Neuronal stem cell (in vitro differentiated cells): ENCODE results near the gene DRC7.

ENCODE experiments used
- DNase-seq: peaks from one replicate; pipeline ENCODE4 v3.0.0-alpha.2; 2013; ENCODE audit warnings: low spot score
- H2AFZ ChIP-seq: one replicate; pipeline ENCODE4 v1.6.1; 2013; ENCODE audit warnings: mild to moderate bottlenecking, low read length, inconsistent platforms
- H2AK5ac ChIP-seq: 2 replicates; pipeline ENCODE4 v1.6.1; 2013; ENCODE audit warnings: low read depth, mild to moderate bottlenecking, inconsistent platforms, low read length, moderate library complexity, mixed read lengths
- H2BK120ac ChIP-seq: 2 replicates; pipeline ENCODE4 v1.6.1; 2013; ENCODE audit warnings: low read depth, mild to moderate bottlenecking, inconsistent platforms, low read length, moderate library complexity, mixed read lengths
- H2BK12ac ChIP-seq: one replicate; pipeline ENCODE4 v1.6.1; 2013; ENCODE audit warnings: low read length, inconsistent platforms
- H2BK15ac ChIP-seq: 2 replicates; pipeline ENCODE4 v1.6.1; 2013; ENCODE audit warnings: mild to moderate bottlenecking, low read length, inconsistent platforms, mixed read lengths
- H2BK5ac ChIP-seq: one replicate; pipeline ENCODE4 v1.6.1; 2013; ENCODE audit warnings: inconsistent platforms, mild to moderate bottlenecking, low read length, moderate library complexity
- H3K14ac ChIP-seq: one replicate; pipeline ENCODE4 v1.6.1; 2013; ENCODE audit warnings: low read length, inconsistent platforms
- H3K18ac ChIP-seq: 2 replicates; pipeline ENCODE4 v1.6.1; 2013; ENCODE audit warnings: low read length, inconsistent platforms
- H3K23ac ChIP-seq: 2 replicates; pipeline ENCODE4 v1.6.1; 2013; ENCODE audit warnings: low read depth, mild to moderate bottlenecking, mixed read lengths, low read length, inconsistent platforms; ENCODE audit not compliant: poor library complexity
- H3K27ac ChIP-seq: replicated peaks from 3 replicates; pipeline ENCODE4 v1.5.1; 2013; ENCODE audit warnings: low read length, inconsistent platforms
- H3K27me3 ChIP-seq, 3 experiments: 2 replicates each; pipeline ENCODE4 v1.6.1; 2013; ENCODE audit warnings: low read length in 3 of 3, mild to moderate bottlenecking in 2 of 3, inconsistent platforms in 1 of 3, low read depth in 1 of 3, mixed read lengths in 1 of 3, moderate library complexity in 1 of 3; ENCODE audit not compliant: control insufficient read depth in 3 of 3, insufficient read depth in 3 of 3
- H3K36me3 ChIP-seq, 2 donors: replicated peaks in 1 of 2; 2 replicates each; pipeline ENCODE4 v1.6.1; 2013; ENCODE audit warnings: low read length in 2 of 2; ENCODE audit not compliant: control insufficient read depth in 2 of 2, insufficient read depth in 2 of 2
- H3K4ac ChIP-seq: 2 replicates; pipeline ENCODE4 v1.6.1; 2013; ENCODE audit warnings: inconsistent platforms, mild to moderate bottlenecking, low read length, moderate library complexity
- H3K4me1 ChIP-seq, 2 donors: 1 replicate in 1 of 2; 2 replicates in 1 of 2; pipeline ENCODE4 v1.6.1; 2013; ENCODE audit warnings: low read length in 2 of 2, low read depth in 1 of 2; ENCODE audit not compliant: control insufficient read depth in 2 of 2, insufficient read depth in 1 of 2
- H3K4me2 ChIP-seq: one replicate; pipeline ENCODE4 v1.6.1; 2013; ENCODE audit warnings: mild to moderate bottlenecking, low read length, inconsistent platforms; ENCODE audit not compliant: insufficient read depth, poor library complexity, severe bottlenecking
- H3K4me3 ChIP-seq, 2 donors: 2 replicates each; pipeline ENCODE4 v1.5.1; 2013; ENCODE audit warnings: low read length in 2 of 2, mild to moderate bottlenecking in 2 of 2, inconsistent platforms in 1 of 2, moderate library complexity in 1 of 2
- H3K79me1 ChIP-seq: one replicate; pipeline ENCODE4 v1.6.1; 2013; ENCODE audit warnings: low read depth, mild to moderate bottlenecking, inconsistent platforms, low read length, moderate library complexity
- H3K9ac ChIP-seq: one replicate; pipeline ENCODE4 v1.6.1; 2013; ENCODE audit warnings: mild to moderate bottlenecking, low read depth, low read length, inconsistent platforms; ENCODE audit not compliant: poor library complexity
- H3K9me3 ChIP-seq, 2 donors: replicated peaks in 1 of 2; 2 replicates each; pipeline versions ENCODE3 to v1.6.1; 2013; ENCODE audit warnings: low read length in 2 of 2, mild to moderate bottlenecking in 2 of 2, inconsistent platforms in 1 of 2, low read depth in 1 of 2, mixed read lengths in 1 of 2, moderate library complexity in 1 of 2; ENCODE audit not compliant: control insufficient read depth in 2 of 2, insufficient read depth in 1 of 2
- H4K8ac ChIP-seq: one replicate; pipeline ENCODE4 v1.6.1; 2013; ENCODE audit warnings: low read depth, mild to moderate bottlenecking, inconsistent platforms, low read length, moderate library complexity
- H4K91ac ChIP-seq: one replicate; pipeline ENCODE4 v1.6.1; 2013; ENCODE audit warnings: low read length, low read depth, mild to moderate bottlenecking, inconsistent platforms; ENCODE audit not compliant: poor library complexity
- WGBS, 2 donors: extraction: QIAGEN DNeasy Blood & Tissue Kit; methylation state at CpG; one replicate each; pipeline ENCODE4 v1.1.7; 2013; ENCODE audit warnings: missing lambda C conversion rate in 2 of 2, mixed read lengths in 1 of 2; ENCODE audit not compliant: insufficient read length in 2 of 2, insufficient replicate concordance in 1 of 2; ENCODE audit errors: extremely low coverage in 2 of 2; 5-methylcytosine and 5-hydroxymethylcytosine counted together

The DRC7 gene

DNA sequence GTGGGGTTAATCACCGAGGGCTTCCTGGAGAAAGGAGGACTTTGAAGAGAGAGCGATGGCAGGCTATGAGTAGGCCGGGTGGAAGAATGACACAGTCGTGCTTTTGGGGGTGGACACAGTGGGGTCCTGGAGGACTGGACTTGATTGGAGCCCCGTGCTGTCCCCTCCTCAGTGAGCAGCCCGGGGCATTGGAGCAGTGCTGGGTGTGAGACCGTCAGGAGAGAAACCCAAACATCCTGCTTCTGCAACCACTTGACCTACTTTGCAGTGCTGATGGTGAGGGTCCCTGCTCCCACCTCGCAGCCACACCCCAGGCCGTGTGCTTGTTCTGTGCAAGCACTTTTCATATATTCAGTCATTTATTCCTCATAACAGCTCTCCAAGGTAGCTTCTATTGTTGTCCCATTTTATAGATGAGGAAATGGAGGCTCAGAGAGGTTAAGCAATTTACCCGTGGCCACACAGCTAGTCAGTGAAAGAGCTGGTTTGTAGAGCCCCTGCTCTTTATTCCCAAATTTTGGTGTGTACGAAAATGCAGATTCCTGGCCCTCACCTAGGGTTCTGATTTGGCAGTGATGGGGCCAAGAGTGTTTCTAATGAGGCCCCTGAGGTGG, 38.2 kb upstream of the DRC7 start:
- DNase-seq, result no peak
- H2BK120ac ChIP-seq, result no peak overlapping the region
- H3K23ac ChIP-seq, result peak overlapping the region; percentile 57
- H2AK5ac ChIP-seq, result no peak overlapping the region
- peaks cover 11 to 14% of the 10 kb centered on the region in 2 donors for H3K4me1 ChIP-seq
- H3K27me3 ChIP-seq, result no peaks in the 10 kb centered on the region
- H3K36me3 ChIP-seq, result peaks cover 57 to 63% of the 10 kb centered on the region in 2 donors
- no peak overlapping the region for H2BK5ac ChIP-seq
- H3K4me2 ChIP-seq, result no peak overlapping the region
- no peak overlapping the region for H4K91ac ChIP-seq
- no peak overlapping the region for H3K27ac ChIP-seq
- H2BK15ac ChIP-seq, result no peak overlapping the region
- H3K18ac ChIP-seq, result no peak overlapping the region
- H3K9me3 ChIP-seq, result no peaks in the 10 kb centered on the region
- no peak overlapping the region for H3K4me3 ChIP-seq
- H3K14ac ChIP-seq, result no peak overlapping the region
- H2BK12ac ChIP-seq, result no peak overlapping the region
- WGBS, 2 donors, result no CpG with 5 or more reads among the region's 11 CpGs
- H3K79me1 ChIP-seq, result no peaks in the 10 kb centered on the region
- H3K4ac ChIP-seq, result no peak overlapping the region
- no peak overlapping the region for H2AFZ ChIP-seq
- H3K9ac ChIP-seq, result no peak overlapping the region
- H4K8ac ChIP-seq, result no peak overlapping the region

DNA sequence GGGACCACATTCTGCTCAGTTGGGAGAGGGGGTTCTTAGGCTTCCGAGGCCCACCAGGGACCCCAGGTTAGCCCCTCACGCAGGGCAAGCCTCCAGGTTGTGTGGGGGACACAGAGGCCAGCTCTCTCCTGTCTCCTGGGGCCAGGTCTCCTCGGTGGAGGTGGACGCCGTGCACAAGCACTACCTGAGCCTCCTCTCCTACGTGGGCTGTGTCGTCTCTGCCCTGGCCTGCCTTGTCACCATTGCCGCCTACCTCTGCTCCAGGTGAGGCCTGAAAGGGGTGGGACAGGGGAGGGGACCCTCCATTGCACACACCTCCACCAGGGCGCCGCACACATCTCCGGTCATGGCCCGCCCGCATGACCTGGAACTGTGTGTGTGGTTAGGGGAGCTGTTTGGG, 37.4 kb upstream of the DRC7 start:
- WGBS, 2 donors, result no CpG with 5 or more reads among the region's 13 CpGs
- no peak overlapping the region for H3K4ac ChIP-seq
- H3K27me3 ChIP-seq, result no peaks in the 10 kb centered on the region
- no peak overlapping the region for H3K9ac ChIP-seq
- H3K18ac ChIP-seq, result no peak overlapping the region
- H3K27ac ChIP-seq, result no peak overlapping the region
- no peak overlapping the region for H2BK5ac ChIP-seq
- H3K79me1 ChIP-seq, result no peaks in the 10 kb centered on the region
- H3K4me3 ChIP-seq, result no peak overlapping the region
- H4K91ac ChIP-seq, result no peak overlapping the region
- no peak overlapping the region for H3K4me2 ChIP-seq
- no peak overlapping the region for H2AFZ ChIP-seq
- H3K23ac ChIP-seq, result peak overlapping the region; percentile 60
- H2BK15ac ChIP-seq, result no peak overlapping the region
- no peak overlapping the region for H2BK12ac ChIP-seq
- no peak overlapping the region for H3K14ac ChIP-seq
- H4K8ac ChIP-seq, result no peak overlapping the region
- H2AK5ac ChIP-seq, result no peak overlapping the region
- DNase-seq, result no peak
- peaks cover 57 to 63% of the 10 kb centered on the region in 2 donors for H3K36me3 ChIP-seq
- H3K4me1 ChIP-seq, result peaks cover 11 to 14% of the 10 kb centered on the region in 2 donors
- no peak overlapping the region for H2BK120ac ChIP-seq
- no peaks in the 10 kb centered on the region for H3K9me3 ChIP-seq

DNA sequence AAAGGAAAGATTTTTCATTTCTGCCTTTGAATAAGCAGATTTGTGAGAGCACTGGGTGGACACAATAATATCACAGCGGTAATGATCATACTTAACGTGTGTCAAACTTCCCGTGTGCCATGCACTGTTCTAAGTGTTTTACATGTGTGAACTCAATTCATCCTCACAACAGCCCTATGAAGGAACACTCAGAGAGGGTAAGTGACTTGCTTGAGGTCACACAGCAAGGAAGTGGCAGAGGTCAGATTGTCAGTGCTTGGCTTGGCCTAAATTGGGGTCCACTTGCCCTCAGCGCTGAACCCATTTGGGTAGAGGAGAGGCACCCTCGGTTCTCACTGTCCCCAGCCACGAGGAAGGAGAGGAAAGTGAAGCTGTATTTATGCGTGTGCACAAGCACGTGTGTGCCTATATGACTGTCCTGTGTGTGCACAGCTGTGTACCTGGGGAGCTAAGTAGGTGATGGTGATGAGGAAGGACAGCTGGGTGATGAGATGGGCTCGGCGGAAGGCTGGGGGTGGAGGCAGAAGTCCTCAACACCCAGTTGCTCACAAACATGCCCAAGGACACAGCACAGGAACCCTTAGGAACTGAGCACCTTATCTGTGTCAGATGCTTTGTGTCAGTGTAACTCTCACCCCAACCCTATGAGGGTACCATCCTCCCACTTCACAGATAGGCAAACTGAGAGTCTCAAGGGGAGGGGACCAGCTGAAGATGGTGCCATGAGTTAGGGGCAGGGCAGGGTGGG, 36.3 kb upstream of the DRC7 start:
- Histone ChIP-seq H3K14ac (no peak overlapping the region), H4K8ac (no peak overlapping the region), H2BK15ac (no peak overlapping the region), H3K9me3 (no peaks in the 10 kb centered on the region), H2BK5ac (no peak overlapping the region), H3K27ac (no peak overlapping the region), H3K18ac (no peak overlapping the region), H3K23ac (no peak overlapping the region), H2AK5ac (no peak overlapping the region), H3K79me1 (no peaks in the 10 kb centered on the region), H3K36me3 (peaks cover 60 to 73% of the 10 kb centered on the region in 2 donors), H3K4me3 (peak overlapping the region in 1 of 2 donors; percentile 2), H2BK120ac (no peak overlapping the region), H4K91ac (no peak overlapping the region), H2AFZ (no peak overlapping the region), H3K4me2 (no peak overlapping the region), H3K4ac (no peak overlapping the region), H3K27me3 (no peaks in the 10 kb centered on the region), H2BK12ac (no peak overlapping the region), H3K9ac (peak overlapping the region; percentile 17), H3K4me1 (peaks cover 7 to 10% of the 10 kb centered on the region in 2 donors)
- no CpG with 5 or more reads among the region's 10 CpGs for WGBS, 2 donors
- no peak for DNase-seq

- H3K27me3 ChIP-seq, result no peaks in the 10 kb centered on the region
- no peak overlapping the region for H3K4ac ChIP-seq
- no peak overlapping the region for H4K91ac ChIP-seq
- peak overlapping the region; percentile 17 for H3K14ac ChIP-seq
- H3K4me2 ChIP-seq, result no peak overlapping the region
- no peak overlapping the region for H2BK5ac ChIP-seq
- H2AFZ ChIP-seq, result no peak overlapping the region
- H3K9ac ChIP-seq, result no peak overlapping the region
- no CpG with 5 or more reads among the region's 19 CpGs for WGBS, 2 donors
- peaks cover 0 to 2% of the 10 kb centered on the region in 2 donors for H3K4me1 ChIP-seq
- peaks cover 63 to 74% of the 10 kb centered on the region in 2 donors for H3K36me3 ChIP-seq
- no peak overlapping the region for H2AK5ac ChIP-seq
- no peak overlapping the region for H4K8ac ChIP-seq
- H3K9me3 ChIP-seq, result no peaks in the 10 kb centered on the region
- no peak for DNase-seq
- no peak overlapping the region for H3K27ac ChIP-seq
- no peak overlapping the region for H3K18ac ChIP-seq
- no peak overlapping the region for H2BK15ac ChIP-seq
- H2BK12ac ChIP-seq, result no peak overlapping the region
- no peak overlapping the region for H2BK120ac ChIP-seq
- H3K79me1 ChIP-seq, result no peaks in the 10 kb centered on the region
- H3K4me3 ChIP-seq, result no peak overlapping the region
- H3K23ac ChIP-seq, result no peak overlapping the region
Observed at GRCh38 chr16:57658878-57659674, 35.5 kb upstream of the DRC7 start.
